GM23338 (cell line): ENCODE data around the gene MAD2L1BP. TPM values are rescaled to one million over a fixed set of nuclear protein-coding genes. Genes with fewer than 3 reads are reported as not detected.

Source experiments
- ATAC-seq: fragments of 200-7000 bp; cut with Tn5 transposase; 3 replicates; pipeline ENCODE4 v1.9.1; 2020
- DNase-seq: peaks from one replicate; pipeline ENCODE4 v3.0.0-alpha.2; 2015; ENCODE audit warnings: low spot score
- H2AFZ ChIP-seq: fragments of 200-600 bp; sonication (generic); 2 replicates; pipeline ENCODE4 v1.8.0; 2016; ENCODE audit warnings: antibody characterized with exemption, mild to moderate bottlenecking, moderate library complexity
- H3F3A ChIP-seq: fragments of 200-600 bp; sonication (generic); replicated peaks from 2 replicates; pipeline ENCODE4 v1.8.0; 2017; ENCODE audit warnings: antibody characterized with exemption, mixed run types, low read depth
- H3K27ac ChIP-seq: fragments of 200-600 bp; sonication (generic); 2 replicates; pipeline ENCODE4 v1.6.1; 2016; ENCODE audit warnings: low read depth
- H3K27me3 ChIP-seq: fragments of 200-600 bp; sonication (generic); 2 replicates; pipeline ENCODE4 v1.8.0; 2016; ENCODE audit warnings: mild to moderate bottlenecking, mixed run types, moderate library complexity; ENCODE audit not compliant: insufficient read depth
- H3K36me3 ChIP-seq: fragments of 200-600 bp; sonication (generic); 2 replicates; pipeline ENCODE4 v1.8.0; 2016; ENCODE audit warnings: mild to moderate bottlenecking; ENCODE audit not compliant: insufficient read depth
- H3K4me1 ChIP-seq: fragments of 200-600 bp; sonication (generic); 2 replicates; pipeline ENCODE4 v1.8.0; 2016; ENCODE audit warnings: mild to moderate bottlenecking, moderate library complexity; ENCODE audit not compliant: insufficient read depth
- H3K4me2 ChIP-seq: fragments of 200-600 bp; sonication (generic); 2 replicates; pipeline ENCODE4 v1.7.1; 2017; ENCODE audit warnings: mixed run types
- H3K4me3 ChIP-seq: fragments of 200-600 bp; sonication (generic); 2 replicates; pipeline ENCODE4 v1.6.1; 2016; ENCODE audit warnings: mixed run types
- H3K79me2 ChIP-seq: fragments of 200-600 bp; sonication (generic); replicated peaks from 2 replicates; pipeline ENCODE4 v1.8.0; 2017; ENCODE audit warnings: mild to moderate bottlenecking; ENCODE audit not compliant: insufficient read depth
- H3K9me2 ChIP-seq: fragments of 200-600 bp; sonication (generic); 2 replicates; pipeline ENCODE4 v1.8.0; 2017; ENCODE audit not compliant: insufficient read depth
- H4K20me1 ChIP-seq: fragments of 200-600 bp; sonication (generic); replicated peaks from 2 replicates; pipeline ENCODE4 v1.8.0; 2017; ENCODE audit warnings: mild to moderate bottlenecking; ENCODE audit not compliant: insufficient read depth
- H3K27ac Mint-ChIP-seq: 2 replicates; pipeline ENCODE4 v1.8.0; 2020; ENCODE audit warnings: inconsistent platforms, mild to moderate bottlenecking, moderate library complexity, mixed read lengths
- H3K27me3 Mint-ChIP-seq: 3 replicates; pipeline ENCODE4 v1.8.0; 2022; ENCODE audit warnings: low read depth, mild to moderate bottlenecking, moderate library complexity, mixed read lengths, inconsistent platforms; ENCODE audit not compliant: insufficient read depth, poor library complexity
- H3K36me3 Mint-ChIP-seq: 3 replicates; pipeline ENCODE4 v1.8.0; 2021; ENCODE audit warnings: low read depth, mild to moderate bottlenecking, inconsistent platforms, moderate library complexity, mixed read lengths
- H3K4me1 Mint-ChIP-seq: 3 replicates; pipeline ENCODE4 v1.8.0; 2020; ENCODE audit warnings: mild to moderate bottlenecking, inconsistent platforms, mixed read lengths
- H3K4me3 Mint-ChIP-seq: 3 replicates; pipeline ENCODE4 v1.8.0; 2021; ENCODE audit warnings: moderate library complexity, mild to moderate bottlenecking, inconsistent platforms, mixed read lengths
- H3K9me3 Mint-ChIP-seq: 3 replicates; pipeline ENCODE4 v1.8.0; 2020; ENCODE audit warnings: moderate library complexity, mild to moderate bottlenecking, inconsistent platforms, mixed read lengths
- CREB1 ChIP-seq: fragments of 250-450 bp; sonication (Bioruptor Pico); IDR thresholded peaks from 2 replicates; pipeline ENCODE4 v1.5.0; 2020; ENCODE audit warnings: low read depth, mild to moderate bottlenecking, moderate library complexity
- EZH2 ChIP-seq: fragments of 200-600 bp; sonication (generic); IDR thresholded peaks from one replicate; pipeline ENCODE4 v1.8.0; 2017; ENCODE audit warnings: antibody characterized with exemption, mild to moderate bottlenecking, low read depth; ENCODE audit not compliant: unreplicated experiment
- EZH2phosphoT487 ChIP-seq: fragments of 200-600 bp; sonication (generic); IDR thresholded peaks from one replicate; pipeline ENCODE4 v1.8.1; 2018; ENCODE audit warnings: antibody characterized with exemption; ENCODE audit not compliant: unreplicated experiment
- JUNB ChIP-seq: IDR thresholded peaks from one replicate; pipeline ENCODE4 v1.6.1; 2016; ENCODE audit warnings: antibody characterized with exemption; ENCODE audit not compliant: unreplicated experiment
- NANOG ChIP-seq: IDR thresholded peaks from 2 replicates; pipeline ENCODE4 v1.6.1; 2016; ENCODE audit warnings: antibody characterized with exemption, borderline replicate concordance
- POLR2AphosphoS5 ChIP-seq: IDR thresholded peaks from 2 replicates; pipeline ENCODE4 v1.6.1; 2016; ENCODE audit warnings: antibody characterized with exemption, low read depth
- STAT1 ChIP-seq: IDR thresholded peaks from one replicate; pipeline ENCODE4 v1.6.1; 2016; ENCODE audit warnings: antibody characterized with exemption; ENCODE audit not compliant: unreplicated experiment
- ZNF114 ChIP-seq: fragments of 250-450 bp; sonication (Bioruptor Pico); IDR thresholded peaks from 2 replicates; pipeline ENCODE4 v1.5.0; 2020; ENCODE audit warnings: mild to moderate bottlenecking, moderate library complexity
- ZNF331 ChIP-seq: fragments of 250-450 bp; sonication (Bioruptor Pico); IDR thresholded peaks from 2 replicates; pipeline ENCODE4 v1.5.0; 2020; ENCODE audit warnings: low read depth, mild to moderate bottlenecking, moderate library complexity
- polyA plus RNA-seq: library from polyadenylated mRNA; unstranded; fragments of >200 nt; fragmentation: Nextera tagmentation; extraction: Ambion mirVana; gene quantifications from 2 replicates; pipeline ENCODE4 v1.2.1, GENCODE V29; 2016
- total RNA-seq: library from RNA; depleted of rRNA; stranded (reverse); fragments of >200 nt; shearing (Covaris generic); gene quantifications from 2 replicates; pipeline ENCODE4 v1.2.3, GENCODE V29; 2014
- TF ChIP-seq, protein P1 (sequence below): IDR thresholded peaks from one replicate; pipeline ENCODE4 v1.6.1; 2018; ENCODE audit warnings: antibody characterized with exemption; ENCODE audit not compliant: unreplicated experiment
- TF ChIP-seq, protein P2 (sequence below), 2 experiments: fragments of 200-600 bp in 1 of 2; sonication (generic) in 1 of 2; conservative IDR thresholded peaks; 2 replicates each; pipeline versions ENCODE4 v1.5.1 to v1.6.1; 2016 to 2017; ENCODE audit warnings: antibody characterized with exemption in 2 of 2, low read depth in 2 of 2, mild to moderate bottlenecking in 2 of 2, moderate library complexity in 1 of 2
- TF ChIP-seq, protein P3 (sequence below): IDR thresholded peaks from 2 replicates; pipeline ENCODE4 v1.6.1; 2016; ENCODE audit warnings: antibody characterized with exemption

MAD2L1BP gene
- total and polyA plus RNA-seq, 2 experiments from 2014 or later = 26.6 to 51.7 TPM

DNA sequence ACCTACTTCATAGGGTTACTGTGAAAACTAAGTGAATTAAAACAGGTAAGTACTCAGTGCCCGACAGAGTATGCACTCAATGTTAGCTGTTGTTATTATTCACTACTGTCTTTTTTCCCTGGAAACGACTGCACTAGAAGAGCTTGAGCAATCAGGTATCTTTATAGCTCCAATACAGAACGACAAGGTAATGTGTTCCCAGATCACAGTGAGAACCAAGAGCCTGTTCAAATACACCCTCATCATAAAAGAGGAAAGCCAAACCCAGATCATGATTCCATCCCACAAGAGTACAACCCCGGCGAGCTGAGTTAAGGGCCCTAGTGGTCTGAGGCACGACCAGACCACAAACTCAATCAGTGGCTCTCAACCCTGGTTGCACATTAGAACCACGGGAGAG, 42.1 kb downstream of the MAD2L1BP start (continued):
- TF ChIP-seq, protein P1, sequence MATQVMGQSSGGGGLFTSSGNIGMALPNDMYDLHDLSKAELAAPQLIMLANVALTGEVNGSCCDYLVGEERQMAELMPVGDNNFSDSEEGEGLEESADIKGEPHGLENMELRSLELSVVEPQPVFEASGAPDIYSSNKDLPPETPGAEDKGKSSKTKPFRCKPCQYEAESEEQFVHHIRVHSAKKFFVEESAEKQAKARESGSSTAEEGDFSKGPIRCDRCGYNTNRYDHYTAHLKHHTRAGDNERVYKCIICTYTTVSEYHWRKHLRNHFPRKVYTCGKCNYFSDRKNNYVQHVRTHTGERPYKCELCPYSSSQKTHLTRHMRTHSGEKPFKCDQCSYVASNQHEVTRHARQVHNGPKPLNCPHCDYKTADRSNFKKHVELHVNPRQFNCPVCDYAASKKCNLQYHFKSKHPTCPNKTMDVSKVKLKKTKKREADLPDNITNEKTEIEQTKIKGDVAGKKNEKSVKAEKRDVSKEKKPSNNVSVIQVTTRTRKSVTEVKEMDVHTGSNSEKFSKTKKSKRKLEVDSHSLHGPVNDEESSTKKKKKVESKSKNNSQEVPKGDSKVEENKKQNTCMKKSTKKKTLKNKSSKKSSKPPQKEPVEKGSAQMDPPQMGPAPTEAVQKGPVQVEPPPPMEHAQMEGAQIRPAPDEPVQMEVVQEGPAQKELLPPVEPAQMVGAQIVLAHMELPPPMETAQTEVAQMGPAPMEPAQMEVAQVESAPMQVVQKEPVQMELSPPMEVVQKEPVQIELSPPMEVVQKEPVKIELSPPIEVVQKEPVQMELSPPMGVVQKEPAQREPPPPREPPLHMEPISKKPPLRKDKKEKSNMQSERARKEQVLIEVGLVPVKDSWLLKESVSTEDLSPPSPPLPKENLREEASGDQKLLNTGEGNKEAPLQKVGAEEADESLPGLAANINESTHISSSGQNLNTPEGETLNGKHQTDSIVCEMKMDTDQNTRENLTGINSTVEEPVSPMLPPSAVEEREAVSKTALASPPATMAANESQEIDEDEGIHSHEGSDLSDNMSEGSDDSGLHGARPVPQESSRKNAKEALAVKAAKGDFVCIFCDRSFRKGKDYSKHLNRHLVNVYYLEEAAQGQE = no peak
- no peak for TF ChIP-seq EZH2
- TF ChIP-seq, protein P2, sequence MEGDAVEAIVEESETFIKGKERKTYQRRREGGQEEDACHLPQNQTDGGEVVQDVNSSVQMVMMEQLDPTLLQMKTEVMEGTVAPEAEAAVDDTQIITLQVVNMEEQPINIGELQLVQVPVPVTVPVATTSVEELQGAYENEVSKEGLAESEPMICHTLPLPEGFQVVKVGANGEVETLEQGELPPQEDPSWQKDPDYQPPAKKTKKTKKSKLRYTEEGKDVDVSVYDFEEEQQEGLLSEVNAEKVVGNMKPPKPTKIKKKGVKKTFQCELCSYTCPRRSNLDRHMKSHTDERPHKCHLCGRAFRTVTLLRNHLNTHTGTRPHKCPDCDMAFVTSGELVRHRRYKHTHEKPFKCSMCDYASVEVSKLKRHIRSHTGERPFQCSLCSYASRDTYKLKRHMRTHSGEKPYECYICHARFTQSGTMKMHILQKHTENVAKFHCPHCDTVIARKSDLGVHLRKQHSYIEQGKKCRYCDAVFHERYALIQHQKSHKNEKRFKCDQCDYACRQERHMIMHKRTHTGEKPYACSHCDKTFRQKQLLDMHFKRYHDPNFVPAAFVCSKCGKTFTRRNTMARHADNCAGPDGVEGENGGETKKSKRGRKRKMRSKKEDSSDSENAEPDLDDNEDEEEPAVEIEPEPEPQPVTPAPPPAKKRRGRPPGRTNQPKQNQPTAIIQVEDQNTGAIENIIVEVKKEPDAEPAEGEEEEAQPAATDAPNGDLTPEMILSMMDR (conservative IDR thresholded peaks at IDR 0.05; ENCODE audit: low read depth in 2 of 2) = no peak

DNA sequence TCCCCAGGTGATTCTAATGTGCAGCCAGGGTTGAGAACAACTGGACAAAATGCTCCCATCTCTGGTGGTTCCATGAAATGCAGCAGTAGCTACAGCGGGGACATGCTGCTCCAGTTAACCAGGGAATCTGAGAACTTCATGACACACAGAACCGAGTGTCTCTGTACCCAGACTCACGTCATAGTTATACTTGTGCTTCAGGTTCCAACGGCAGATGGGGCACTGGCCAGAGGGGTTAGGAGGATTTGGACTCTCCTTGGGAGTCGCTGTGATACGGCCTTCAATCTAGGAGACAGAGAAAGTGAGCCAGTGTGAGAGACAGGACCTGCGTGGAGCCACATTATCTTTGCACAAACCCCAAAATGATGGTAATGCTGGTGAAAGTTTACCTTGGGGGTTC, 42.7 kb downstream of the MAD2L1BP start:
- ATAC-seq (no peak), DNase-seq (no peak)
- Histone ChIP-seq H3K27me3 (no peaks in the 10 kb centered on the region), H2AFZ (no peak overlapping the region), H3K27ac (no peak overlapping the region), H4K20me1 (peaks cover 28% of the 10 kb centered on the region), H3K4me1 (no peaks in the 10 kb centered on the region), H3K36me3 (peaks cover 8% of the 10 kb centered on the region; the same call in 1 of the 2 replicates), H3K79me2 (peaks cover 35% of the 10 kb centered on the region), H3K4me3 (no peak overlapping the region), H3K4me2 (no peak overlapping the region), H3K9me2 (no peaks in the 10 kb centered on the region), H3F3A (no peaks in the 10 kb centered on the region)
- Mint-ChIP-seq H3K4me1 (peaks cover 7% of the 10 kb centered on the region), H3K4me3 (no peak overlapping the region), H3K27me3 (peaks cover 2% of the 10 kb centered on the region), H3K36me3 (peaks cover 34% of the 10 kb centered on the region), H3K9me3 (no peaks in the 10 kb centered on the region), H3K27ac (no peak overlapping the region)
- TF ChIP-seq JUNB = no peak
- TF ChIP-seq, protein P3, sequence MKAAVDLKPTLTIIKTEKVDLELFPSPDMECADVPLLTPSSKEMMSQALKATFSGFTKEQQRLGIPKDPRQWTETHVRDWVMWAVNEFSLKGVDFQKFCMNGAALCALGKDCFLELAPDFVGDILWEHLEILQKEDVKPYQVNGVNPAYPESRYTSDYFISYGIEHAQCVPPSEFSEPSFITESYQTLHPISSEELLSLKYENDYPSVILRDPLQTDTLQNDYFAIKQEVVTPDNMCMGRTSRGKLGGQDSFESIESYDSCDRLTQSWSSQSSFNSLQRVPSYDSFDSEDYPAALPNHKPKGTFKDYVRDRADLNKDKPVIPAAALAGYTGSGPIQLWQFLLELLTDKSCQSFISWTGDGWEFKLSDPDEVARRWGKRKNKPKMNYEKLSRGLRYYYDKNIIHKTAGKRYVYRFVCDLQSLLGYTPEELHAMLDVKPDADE = no peak
- TF ChIP-seq ZNF114 (CRISPR knock-in tag) = no peak
- TF ChIP-seq, protein P1 = no peak
- TF ChIP-seq STAT1 = no peak
- TF ChIP-seq CREB1 (CRISPR knock-in tag) = no peak
- no peak for TF ChIP-seq EZH2phosphoT487
- TF ChIP-seq NANOG = no peak
- no peak for TF ChIP-seq EZH2
- TF ChIP-seq POLR2AphosphoS5 = no peak
- TF ChIP-seq ZNF331 = no peak
